HFFc6 (cell line): Measurements from ENCODE around the gene UST. TPM values are rescaled to one million over a fixed set of nuclear protein-coding genes. Genes with fewer than 3 reads are reported as not detected.
A peak's percentile ranks its signal among the peaks of the same experiment; 100 is the strongest.
"Not testable (repeated sequence)": the region's sequence is repeated elsewhere in the genome, so short reads cannot be mapped to it uniquely, and the experiment has no call there.

Source experiments
- DNase-seq: peaks from one replicate; pipeline ENCODE4 v3.0.0-alpha.2; 2018
- H3K27ac Mint-ChIP-seq: 2 replicates; pipeline ENCODE4 v1.8.0; 2020; ENCODE audit warnings: mild to moderate bottlenecking, mixed read lengths
- H3K27me3 Mint-ChIP-seq: 2 replicates; pipeline ENCODE4 v1.8.0; 2021; ENCODE audit warnings: mild to moderate bottlenecking, moderate library complexity, mixed read lengths; ENCODE audit not compliant: insufficient read depth
- H3K36me3 Mint-ChIP-seq: 2 replicates; pipeline ENCODE4 v1.8.0; 2021; ENCODE audit warnings: low read depth, mixed read lengths
- H3K4me1 Mint-ChIP-seq: 2 replicates; pipeline ENCODE4 v1.8.0; 2020; ENCODE audit warnings: low read depth, mixed read lengths
- H3K4me3 Mint-ChIP-seq: 2 replicates; pipeline ENCODE4 v1.8.0; 2020; ENCODE audit warnings: mild to moderate bottlenecking, moderate library complexity, mixed read lengths
- H3K9me3 Mint-ChIP-seq: 2 replicates; pipeline ENCODE4 v1.8.0; 2020; ENCODE audit warnings: mild to moderate bottlenecking, mixed read lengths
- CTCF ChIP-seq: fragments of 200-600 bp; sonication (generic); IDR thresholded peaks from 2 replicates; pipeline ENCODE4 v1.5.0; 2021; ENCODE audit warnings: antibody characterized with exemption, mild to moderate bottlenecking
- total RNA-seq, 6 experiments: library from RNA; stranded (reverse); fragmentation: NEBNext Ultra II Directional; extraction: Animal tissue kit (Norgen Biotek cat#: 25700); gene quantifications; 2 replicates in 1 of 6; 3 replicates in 5 of 6; pipeline ENCODE4 v1.2.3, GENCODE V29; 2021

UST gene
- total RNA-seq, 6 experiments from 2014 or later: 12.9 to 17.3 (median 16.7) TPM

DNA sequence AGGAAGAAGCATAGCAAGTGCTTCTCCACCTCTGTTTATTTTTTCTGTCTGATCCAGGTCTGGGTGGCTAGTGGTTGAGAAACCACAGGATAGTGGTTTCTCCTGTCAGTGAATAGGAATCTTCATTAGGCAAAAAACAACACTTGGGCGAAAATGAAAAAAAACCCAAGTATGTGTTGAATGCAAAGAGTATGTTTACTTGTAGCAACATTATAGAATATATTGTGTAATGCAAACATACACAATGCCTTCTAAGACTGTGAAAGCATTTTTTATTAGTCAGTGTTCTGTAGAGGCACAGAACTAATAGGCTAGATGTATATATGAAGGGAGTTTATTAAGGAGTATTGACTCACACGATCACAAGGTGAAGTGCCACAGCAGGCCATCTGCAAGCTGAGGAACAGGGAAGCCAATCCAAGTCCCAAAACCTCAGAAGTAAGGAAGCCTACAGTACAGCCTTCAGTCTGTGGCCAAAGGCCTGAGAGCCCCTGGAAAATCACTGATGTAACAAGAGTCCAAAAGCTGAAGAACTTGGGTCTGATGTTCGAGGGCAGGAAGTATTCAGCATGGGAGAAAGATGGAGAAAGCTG, 111.1 kb downstream of the UST start:
- Mint-ChIP-seq H3K36me3 (0 out of 2 replicates have a peak, but pooled peaks cover 5% of the 10 kb centered on the region), H3K27ac (peak overlapping the region; percentile 60; the same call in 1 of the 2 replicates), H3K4me3 (no peak overlapping the region), H3K4me1 (peaks cover 15% of the 10 kb centered on the region), H3K27me3 (no peaks in the 10 kb centered on the region; the same call in none of the 2 replicates), H3K9me3 (no peaks in the 10 kb centered on the region)
- peak; percentile 73 for DNase-seq
- no peak for TF ChIP-seq CTCF

GRCh38 chr6:148864132-148864531, 117.3 kb downstream of the UST start:
- not testable (repeated sequence) for H3K9me3 Mint-ChIP-seq, H3K4me3 Mint-ChIP-seq, H3K27ac Mint-ChIP-seq, DNase-seq, H3K27me3 Mint-ChIP-seq
- 0 out of 2 replicates have a peak, but pooled peaks cover 14% of the 10 kb centered on the region for H3K36me3 Mint-ChIP-seq
- peaks cover 36% of the 10 kb centered on the region for H3K4me1 Mint-ChIP-seq

GRCh38 chr6:148864941-148865340, 118.1 kb downstream of the UST start:
- no peak for TF ChIP-seq CTCF
- Mint-ChIP-seq H3K4me1 (peaks cover 44% of the 10 kb centered on the region), H3K9me3 (no peaks in the 10 kb centered on the region), H3K4me3 (no peak overlapping the region), H3K27ac (no peak overlapping the region), H3K36me3 (0 out of 2 replicates have a peak, but pooled peaks cover 14% of the 10 kb centered on the region), H3K27me3 (peaks cover 2% of the 10 kb centered on the region; the same call in 1 of the 2 replicates)
- DNase-seq: no peak

- Mint-ChIP-seq H3K9me3 (no peaks in the 10 kb centered on the region), H3K27ac (peak overlapping the region; percentile 57), H3K27me3 (peaks cover 6% of the 10 kb centered on the region), H3K4me3 (no peak overlapping the region), H3K36me3 (0 out of 2 replicates have a peak, but pooled peaks cover 10% of the 10 kb centered on the region), H3K4me1 (peaks cover 60% of the 10 kb centered on the region)
- no peak for DNase-seq
- TF ChIP-seq CTCF: no peak
Measured at GRCh38 chr6:148866657-148867268, 119.9 kb downstream of the UST start.

- TF ChIP-seq CTCF: no peak
- Mint-ChIP-seq H3K4me3 (peak overlapping the region; percentile 78), H3K27me3 (peaks cover 6% of the 10 kb centered on the region), H3K4me1 (peaks cover 65% of the 10 kb centered on the region), H3K27ac (peak overlapping the region; percentile 87), H3K36me3 (0 out of 2 replicates have a peak, but pooled peaks cover 10% of the 10 kb centered on the region), H3K9me3 (no peaks in the 10 kb centered on the region)
- peak; percentile 47 for DNase-seq
Measured at GRCh38 chr6:148867862-148868261, 121.0 kb downstream of the UST start.

GRCh38 chr6:148868314-148868713, 121.5 kb downstream of the UST start:
- Mint-ChIP-seq H3K4me1 (peaks cover 66% of the 10 kb centered on the region), H3K27ac (peak overlapping the region; percentile 87), H3K9me3 (no peaks in the 10 kb centered on the region), H3K36me3 (0 out of 2 replicates have a peak, but pooled peaks cover 6% of the 10 kb centered on the region), H3K4me3 (peak overlapping the region; percentile 78), H3K27me3 (peaks cover 4% of the 10 kb centered on the region)
- TF ChIP-seq CTCF: no peak
- DNase-seq: peak; percentile 83
